Lower lobe of right lung (tissue), 2 donors: Measurements from ENCODE around the gene COL11A1. TPM values are rescaled to one million over a fixed set of nuclear protein-coding genes. Genes with fewer than 3 reads are reported as not detected.

Experiments used
- ATAC-seq, 2 donors: fragments of 200-7000 bp; cut with Tn5 transposase; one replicate each; pipeline ENCODE4 v1.9.1; 2020 to 2022; ENCODE audit warnings: mild to moderate bottlenecking in 2 of 2, moderate library complexity in 2 of 2
- DNase-seq: peaks from one replicate; pipeline ENCODE4 v3.0.0-alpha.2; 2020
- H3K27ac ChIP-seq: fragments of 200-600 bp; one replicate; pipeline ENCODE4 v1.8.0; 2022
- H3K27me3 ChIP-seq: fragments of 200-600 bp; one replicate; pipeline ENCODE4 v1.8.0; 2022; ENCODE audit warnings: low read depth
- H3K36me3 ChIP-seq: fragments of 200-600 bp; one replicate; pipeline ENCODE4 v1.8.0; 2022; ENCODE audit warnings: mild to moderate bottlenecking
- H3K4me1 ChIP-seq: fragments of 200-600 bp; one replicate; pipeline ENCODE4 v1.8.0; 2022
- H3K4me3 ChIP-seq: fragments of 200-600 bp; one replicate; pipeline ENCODE4 v1.8.0; 2022; ENCODE audit warnings: mild to moderate bottlenecking
- H3K9me3 ChIP-seq: fragments of 200-600 bp; one replicate; pipeline ENCODE4 v1.8.0; 2022
- CTCF ChIP-seq: fragments of 200-600 bp; IDR thresholded peaks from one replicate; pipeline ENCODE4 v1.8.0; 2022; ENCODE audit warnings: antibody characterized with exemption, mild to moderate bottlenecking
- intact Hi-C: fragments of 100-400 bp; cut with DNase I; formaldehyde crosslinking; loops from one replicate; pipeline ENCODE4 v1.11.0; 2022
- total RNA-seq: library from RNA; stranded (reverse); fragmentation: NEBNext Ultra II Directional; extraction: Animal tissue kit (Norgen Biotek cat#: 25700); gene quantifications from one replicate; pipeline ENCODE4 v1.2.1, GENCODE V29; 2021
- donor health status: DM: no; HTN: yes; CAD: no; lungs with severe emphysema.

The COL11A1 gene
- total RNA-seq, 1 donor from 2014 or later, result 0.56 TPM

GRCh38 chr1:102875756-102876155, 232.6 kb downstream of the COL11A1 start:
- H3K27ac ChIP-seq, result no peak overlapping the region
- intact Hi-C loops, result no loop called here
- H3K36me3 ChIP-seq, result no peaks in the 10 kb centered on the region
- no peaks in the 10 kb centered on the region for H3K9me3 ChIP-seq
- H3K4me3 ChIP-seq, result no peak overlapping the region
- no peaks in the 10 kb centered on the region for H3K27me3 ChIP-seq
- ATAC-seq (no peak), DNase-seq (no peak)
- H3K4me1 ChIP-seq, result no peaks in the 10 kb centered on the region
- no peak for TF ChIP-seq CTCF

- no peak for DNase-seq
- H3K4me3 ChIP-seq, result no peak overlapping the region
- no peak for ATAC-seq
- intact Hi-C loops, result no loop called here
- H3K27me3 ChIP-seq, result no peaks in the 10 kb centered on the region
- H3K27ac ChIP-seq, result no peak overlapping the region
- no peaks in the 10 kb centered on the region for H3K4me1 ChIP-seq
- H3K9me3 ChIP-seq, result no peaks in the 10 kb centered on the region
- H3K36me3 ChIP-seq, result no peaks in the 10 kb centered on the region
- TF ChIP-seq CTCF, result no peak
Measured at GRCh38 chr1:102872526-102872925, 235.8 kb downstream of the COL11A1 start.

- Histone ChIP-seq H3K4me1 (no peaks in the 10 kb centered on the region), H3K9me3 (no peaks in the 10 kb centered on the region), H3K27ac (no peak overlapping the region), H3K27me3 (no peaks in the 10 kb centered on the region), H3K4me3 (no peak overlapping the region), H3K36me3 (no peaks in the 10 kb centered on the region)
- DNase-seq, result no peak
- ATAC-seq, result no peak
- intact Hi-C loops, result no loop called here
- TF ChIP-seq CTCF, result no peak
Measured at GRCh38 chr1:102872097-102872496, 236.2 kb downstream of the COL11A1 start.

GRCh38 chr1:102863704-102864103, 244.6 kb downstream of the COL11A1 start:
- intact Hi-C loops, result no loop called here
- no peak for DNase-seq
- no peak overlapping the region for H3K4me3 ChIP-seq
- no peaks in the 10 kb centered on the region for H3K36me3 ChIP-seq
- no peaks in the 10 kb centered on the region for H3K4me1 ChIP-seq
- no peak overlapping the region for H3K27ac ChIP-seq
- TF ChIP-seq CTCF, result no peak
- ATAC-seq, result no peak
- H3K27me3 ChIP-seq, result no peaks in the 10 kb centered on the region
- H3K9me3 ChIP-seq, result no peaks in the 10 kb centered on the region

GRCh38 chr1:102861247-102861646, 247.1 kb downstream of the COL11A1 start:
- Histone ChIP-seq H3K9me3 (no peaks in the 10 kb centered on the region), H3K4me3 (no peak overlapping the region), H3K4me1 (no peaks in the 10 kb centered on the region), H3K27ac (no peak overlapping the region), H3K27me3 (no peaks in the 10 kb centered on the region), H3K36me3 (no peaks in the 10 kb centered on the region)
- no peak for DNase-seq
- intact Hi-C loops, result no loop called here
- no peak for TF ChIP-seq CTCF
- no peak for ATAC-seq

GRCh38 chr1:102858695-102859094, 249.6 kb downstream of the COL11A1 start:
- ATAC-seq (no peak), DNase-seq (no peak)
- Histone ChIP-seq H3K9me3 (no peaks in the 10 kb centered on the region), H3K4me1 (no peaks in the 10 kb centered on the region), H3K27me3 (no peaks in the 10 kb centered on the region), H3K27ac (no peak overlapping the region), H3K36me3 (no peaks in the 10 kb centered on the region), H3K4me3 (no peak overlapping the region)
- no peak for TF ChIP-seq CTCF
- intact Hi-C loops, result no loop called here
